GM21423 (cell line): ENCODE measurements around the gene PODXL.
"Not testable (repeated sequence)": the region's sequence is repeated elsewhere in the genome, so short reads cannot be mapped to it uniquely, and the experiment has no call there.

Experiments used
- ATAC-seq: cut with Tn5 transposase; IDR thresholded peaks from one replicate; pipeline ENCODE4 v1.9.1; 2021; ENCODE audit warnings: mild to moderate bottlenecking, moderate library complexity; ENCODE audit not compliant: unreplicated experiment

Gene PODXL

DNA sequence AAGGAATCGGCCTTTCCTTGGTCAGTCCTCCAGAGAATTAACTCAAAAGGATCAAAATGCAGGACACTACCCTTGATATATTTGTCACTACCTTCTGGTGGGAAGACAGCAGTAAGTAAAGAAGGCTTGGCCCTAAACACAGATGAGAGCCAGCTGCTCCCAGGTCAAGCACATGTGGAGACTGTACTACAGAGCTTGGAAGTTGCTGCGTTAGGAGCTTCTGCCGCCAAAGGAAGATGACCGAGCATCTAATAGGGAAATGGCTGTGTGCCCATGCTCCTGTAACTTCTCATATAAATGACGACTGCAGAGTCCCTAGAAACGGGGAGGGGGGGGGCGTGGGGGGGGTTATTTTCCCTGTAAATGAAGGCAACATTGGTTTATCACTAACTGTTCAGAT lies 59.0 kb downstream of the PODXL start:
- ATAC-seq, result no peak

GRCh38 chr7:131495669-131496498 lies 60.5 kb downstream of the PODXL start:
- no peak for ATAC-seq

GRCh38 chr7:131494182-131494581 lies 62.2 kb downstream of the PODXL start:
- no peak for ATAC-seq

GRCh38 chr7:131493581-131493980 lies 62.8 kb downstream of the PODXL start:
- no peak for ATAC-seq

DNA sequence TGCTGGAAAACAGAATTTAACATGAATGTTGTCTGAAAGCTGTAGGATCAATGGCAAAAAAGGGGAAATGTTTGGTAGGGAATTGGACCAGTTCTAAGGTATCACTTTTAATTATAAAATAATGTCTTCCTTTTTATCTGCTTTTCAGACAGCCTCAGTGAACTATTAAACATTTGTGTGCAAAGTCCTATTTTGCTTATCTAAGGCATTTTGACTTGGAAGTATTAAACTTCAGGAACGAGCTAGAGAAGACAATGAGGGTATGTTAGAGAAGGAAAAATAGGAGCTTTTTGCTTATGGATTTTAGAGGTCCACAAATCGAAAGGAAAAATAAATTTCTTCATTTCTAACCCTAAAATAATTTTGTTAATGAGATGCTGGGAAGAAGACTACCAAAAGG lies 63.3 kb downstream of the PODXL start:
- no peak for ATAC-seq

GRCh38 chr7:131489881-131490280 lies 66.5 kb downstream of the PODXL start:
- ATAC-seq, result no peak

- no peak for ATAC-seq
Observed at GRCh38 chr7:131489196-131489595, 67.2 kb downstream of the PODXL start.

DNA sequence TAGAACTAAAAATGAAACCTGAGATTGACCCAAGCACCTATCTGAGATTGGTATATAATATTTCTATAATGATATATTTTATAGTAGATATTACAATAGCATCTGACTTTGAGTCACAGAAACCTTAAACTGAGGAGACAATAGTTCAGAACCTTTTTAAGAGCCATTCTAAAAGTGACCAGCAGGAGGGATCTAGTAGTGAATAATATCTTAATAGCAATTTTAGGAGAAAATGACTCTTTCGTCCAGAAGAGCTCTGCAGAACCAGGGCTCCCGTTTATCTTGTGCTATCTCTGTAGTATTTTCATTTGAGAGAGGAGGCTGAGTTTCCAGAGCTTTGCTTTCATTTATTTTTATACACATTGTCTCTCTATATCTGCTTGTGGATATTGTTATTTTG lies 68.1 kb downstream of the PODXL start:
- no peak for ATAC-seq

DNA sequence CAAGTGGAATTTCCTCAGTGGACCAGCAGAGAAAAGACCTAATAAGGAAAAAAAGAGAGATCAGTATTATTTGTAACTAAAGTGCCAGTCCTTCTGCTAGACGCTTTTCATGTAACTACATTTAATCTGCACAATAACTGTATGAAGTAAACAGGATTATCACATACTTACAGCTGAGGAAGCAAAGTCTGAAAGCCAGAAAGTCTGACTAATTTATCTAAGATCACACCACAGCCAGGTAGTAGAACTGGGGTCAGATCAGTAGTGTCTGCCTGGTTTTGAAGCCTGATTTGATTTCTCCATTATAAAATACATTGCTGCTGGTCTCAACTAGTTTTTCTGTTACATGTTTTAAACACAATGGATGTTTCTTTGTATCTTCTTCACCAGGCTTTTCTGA lies 69.2 kb downstream of the PODXL start:
- no peak for ATAC-seq

- no peak for ATAC-seq
Observed at GRCh38 chr7:131486346-131486745, 70.1 kb downstream of the PODXL start.

DNA sequence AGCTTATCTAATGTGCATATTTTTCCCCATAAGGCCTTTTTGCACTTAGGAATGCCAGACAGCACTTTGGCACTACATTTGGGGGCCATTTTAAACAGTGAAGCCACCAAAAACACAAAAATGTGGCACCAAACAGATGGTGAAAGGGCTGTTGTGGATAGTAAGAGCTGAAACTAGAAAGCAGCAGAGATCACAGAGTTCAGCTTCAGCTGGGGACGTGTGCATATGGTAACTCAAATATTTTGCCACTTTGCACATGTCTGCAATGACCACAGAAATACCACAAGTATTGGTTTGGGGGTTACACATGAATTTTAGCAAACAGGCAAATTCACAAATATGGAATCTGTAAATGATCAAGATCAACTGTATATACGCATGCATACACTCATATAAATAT lies 72.8 kb downstream of the PODXL start:
- ATAC-seq, result no peak

GRCh38 chr7:131482800-131483199 lies 73.6 kb downstream of the PODXL start:
- ATAC-seq, result peak; percentile 66

DNA sequence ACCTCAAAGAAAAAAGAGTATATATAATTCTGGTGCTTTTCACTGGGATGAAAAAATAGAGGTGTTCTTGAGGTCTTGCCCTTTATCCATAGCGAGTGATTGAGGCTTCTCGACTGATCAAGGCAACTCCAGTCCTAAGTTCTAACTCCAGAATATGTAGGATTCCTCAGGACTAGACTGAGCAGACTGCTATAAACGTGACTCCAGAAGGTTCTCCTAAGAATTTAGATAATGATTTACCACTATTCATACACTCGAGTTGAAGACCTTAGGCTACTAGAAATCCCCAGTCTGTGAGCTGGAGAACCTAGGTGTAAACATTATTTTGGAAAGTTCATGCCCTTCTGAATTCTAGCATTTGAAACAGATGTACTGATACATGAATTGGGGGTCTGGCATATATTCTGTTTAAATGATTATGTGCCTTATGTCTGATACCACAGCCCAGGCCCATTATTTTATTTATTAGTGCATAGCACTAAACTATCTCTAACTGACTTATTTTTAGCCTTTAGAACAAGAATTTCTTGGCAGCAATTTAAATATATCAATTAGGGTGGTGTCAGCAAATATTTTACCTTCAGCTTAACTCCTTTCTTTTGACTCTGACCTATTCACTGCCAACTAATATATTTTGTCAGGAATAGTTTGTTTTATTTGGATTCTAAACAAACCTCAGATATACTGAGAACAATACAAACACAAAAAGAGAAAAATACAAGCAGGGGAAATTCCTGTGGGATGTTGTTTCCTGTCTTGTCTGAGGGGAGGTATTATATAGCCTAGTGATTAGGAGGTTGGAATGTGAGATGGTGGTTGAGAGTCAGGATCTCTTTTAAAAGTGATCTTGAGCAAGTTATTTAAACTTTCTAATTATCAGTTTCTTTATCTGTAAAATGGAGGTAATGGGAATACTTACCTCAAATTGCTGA lies 75.8 kb downstream of the PODXL start:
- ATAC-seq, result no peak

GRCh38 chr7:131476740-131477139 lies 79.7 kb downstream of the PODXL start:
- ATAC-seq, result no peak

DNA sequence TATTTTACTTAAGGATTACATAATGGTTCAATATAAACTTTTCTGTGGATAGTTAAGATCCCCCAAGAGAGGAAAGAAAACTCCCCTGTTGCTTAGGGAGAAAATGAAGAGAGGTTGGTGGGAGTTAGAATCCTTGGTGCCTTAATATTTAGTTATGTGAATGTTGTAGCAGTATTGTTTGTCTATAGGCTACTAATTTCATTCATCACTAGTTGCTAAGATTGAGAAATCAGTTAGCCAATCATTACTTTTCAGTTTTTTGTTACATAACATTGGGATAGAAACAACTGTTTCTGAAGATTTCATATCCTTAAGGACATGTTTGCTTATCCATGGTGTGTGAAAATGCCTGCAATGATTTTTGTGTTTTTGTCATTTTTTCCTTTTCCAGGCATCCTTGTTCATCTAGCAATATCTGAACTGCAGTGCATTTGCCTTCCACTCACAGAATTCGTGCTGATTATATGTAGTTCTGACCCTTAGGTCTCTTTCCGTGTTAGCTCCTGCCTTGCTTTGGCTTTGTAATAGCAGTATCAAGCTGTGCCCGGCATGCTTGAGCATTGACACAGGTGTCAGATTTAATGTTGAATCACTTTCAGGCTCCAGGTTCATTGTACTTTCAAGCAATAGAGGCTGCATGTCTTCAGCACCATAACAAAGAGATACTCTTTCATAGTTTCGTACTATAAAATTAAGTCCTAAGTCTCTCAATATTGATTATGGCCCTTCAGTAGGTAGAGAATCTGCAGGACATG lies 85.0 kb downstream of the PODXL start:
- no peak for ATAC-seq

DNA sequence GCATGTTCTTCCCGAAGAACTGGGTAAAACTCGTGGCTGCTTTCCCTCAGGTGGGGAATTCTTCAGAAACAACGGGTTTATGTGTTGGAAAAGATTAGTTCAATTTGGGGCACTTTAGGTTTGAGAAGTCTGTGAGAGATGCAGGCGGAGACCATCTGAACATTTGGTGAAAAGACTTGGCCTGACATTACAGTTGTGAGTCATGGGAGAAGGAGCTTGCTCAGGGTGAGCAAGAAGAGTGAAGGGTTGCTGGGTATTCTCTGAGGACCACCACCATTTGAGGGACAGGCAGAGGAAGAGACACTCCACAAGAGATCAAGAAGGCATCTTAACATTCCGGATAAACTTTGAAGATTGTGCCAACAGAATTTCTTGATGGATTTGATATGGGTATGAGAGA lies 88.6 kb downstream of the PODXL start:
- no peak for ATAC-seq

- no peak for ATAC-seq
Observed at GRCh38 chr7:131466735-131467365, 89.6 kb downstream of the PODXL start.

DNA sequence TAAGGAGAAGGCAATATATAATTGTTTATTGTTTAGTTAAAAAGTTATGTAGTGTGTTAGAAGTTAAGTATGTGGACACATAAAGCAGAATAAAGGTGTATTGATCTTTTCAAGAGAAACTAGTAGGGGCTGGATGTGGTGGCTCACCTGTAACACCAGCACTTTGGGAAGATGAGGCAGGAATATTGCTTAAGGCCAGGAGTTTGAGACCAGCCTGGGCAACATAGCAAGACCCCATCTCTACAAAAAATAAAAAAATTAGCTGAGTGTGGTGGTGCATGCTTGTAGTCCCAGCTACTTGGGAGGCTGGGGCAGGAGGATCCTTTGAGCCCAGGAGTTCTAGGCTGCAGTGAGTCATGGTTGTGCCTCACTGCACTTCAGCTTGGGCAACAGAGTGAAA lies 93.7 kb downstream of the PODXL start:
- not testable (repeated sequence) for ATAC-seq

DNA sequence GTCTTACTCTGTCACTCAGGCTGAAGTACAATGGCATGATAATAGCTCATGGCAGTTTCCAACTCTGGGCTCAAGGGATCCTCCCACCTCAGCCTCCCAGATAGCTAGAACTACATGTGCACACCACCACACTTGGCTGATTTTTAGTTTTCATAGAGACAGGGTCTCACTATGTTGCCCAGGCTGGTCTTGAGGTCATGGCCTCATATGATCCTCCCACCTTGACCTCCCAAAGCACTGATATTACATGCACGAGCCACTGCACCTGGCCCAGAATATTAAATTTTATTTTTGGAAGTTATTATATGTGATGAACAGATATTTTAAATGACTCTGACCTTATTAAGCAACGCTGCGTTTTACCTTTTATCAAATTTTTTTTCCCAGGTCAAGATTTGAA lies 94.4 kb downstream of the PODXL start:
- ATAC-seq, result no peak

- no peak for ATAC-seq
Observed at GRCh38 chr7:131459256-131459655, 97.2 kb downstream of the PODXL start.

GRCh38 chr7:131456338-131456737 lies 100.1 kb downstream of the PODXL start:
- ATAC-seq, result no peak
